Loucy (cell line): ENCODE results near the gene ZNF407.

Source experiments
- EZH2phosphoT487 ChIP-seq: fragments of 200-600 bp; IDR thresholded peaks from 2 replicates; pipeline ENCODE4 v1.6.1; 2018; ENCODE audit warnings: antibody characterized with exemption, mild to moderate bottlenecking, moderate library complexity, borderline replicate concordance
- TF ChIP-seq, protein P1 (sequence below): fragments of 200-600 bp; sonication (generic); conservative IDR thresholded peaks from 2 replicates; pipeline ENCODE4 v1.5.1; 2014; ENCODE audit warnings: mild to moderate bottlenecking, antibody characterized with exemption, low read length

- TF ChIP-seq, protein P1, sequence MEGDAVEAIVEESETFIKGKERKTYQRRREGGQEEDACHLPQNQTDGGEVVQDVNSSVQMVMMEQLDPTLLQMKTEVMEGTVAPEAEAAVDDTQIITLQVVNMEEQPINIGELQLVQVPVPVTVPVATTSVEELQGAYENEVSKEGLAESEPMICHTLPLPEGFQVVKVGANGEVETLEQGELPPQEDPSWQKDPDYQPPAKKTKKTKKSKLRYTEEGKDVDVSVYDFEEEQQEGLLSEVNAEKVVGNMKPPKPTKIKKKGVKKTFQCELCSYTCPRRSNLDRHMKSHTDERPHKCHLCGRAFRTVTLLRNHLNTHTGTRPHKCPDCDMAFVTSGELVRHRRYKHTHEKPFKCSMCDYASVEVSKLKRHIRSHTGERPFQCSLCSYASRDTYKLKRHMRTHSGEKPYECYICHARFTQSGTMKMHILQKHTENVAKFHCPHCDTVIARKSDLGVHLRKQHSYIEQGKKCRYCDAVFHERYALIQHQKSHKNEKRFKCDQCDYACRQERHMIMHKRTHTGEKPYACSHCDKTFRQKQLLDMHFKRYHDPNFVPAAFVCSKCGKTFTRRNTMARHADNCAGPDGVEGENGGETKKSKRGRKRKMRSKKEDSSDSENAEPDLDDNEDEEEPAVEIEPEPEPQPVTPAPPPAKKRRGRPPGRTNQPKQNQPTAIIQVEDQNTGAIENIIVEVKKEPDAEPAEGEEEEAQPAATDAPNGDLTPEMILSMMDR, result no peak
- TF ChIP-seq EZH2phosphoT487, result no peak
Observed at GRCh38 chr18:74582642-74583041, 15.0 kb upstream of the ZNF407 start.
